Measurements from ENCODE around the gene TARS2. TPM values are rescaled to one million over a fixed set of nuclear protein-coding genes. Genes with fewer than 3 reads are reported as not detected.

TARS2 gene
- polyA plus RNA-seq, 3 donors = 12.0 to 14.7 (median 14.6) TPM

DNA sequence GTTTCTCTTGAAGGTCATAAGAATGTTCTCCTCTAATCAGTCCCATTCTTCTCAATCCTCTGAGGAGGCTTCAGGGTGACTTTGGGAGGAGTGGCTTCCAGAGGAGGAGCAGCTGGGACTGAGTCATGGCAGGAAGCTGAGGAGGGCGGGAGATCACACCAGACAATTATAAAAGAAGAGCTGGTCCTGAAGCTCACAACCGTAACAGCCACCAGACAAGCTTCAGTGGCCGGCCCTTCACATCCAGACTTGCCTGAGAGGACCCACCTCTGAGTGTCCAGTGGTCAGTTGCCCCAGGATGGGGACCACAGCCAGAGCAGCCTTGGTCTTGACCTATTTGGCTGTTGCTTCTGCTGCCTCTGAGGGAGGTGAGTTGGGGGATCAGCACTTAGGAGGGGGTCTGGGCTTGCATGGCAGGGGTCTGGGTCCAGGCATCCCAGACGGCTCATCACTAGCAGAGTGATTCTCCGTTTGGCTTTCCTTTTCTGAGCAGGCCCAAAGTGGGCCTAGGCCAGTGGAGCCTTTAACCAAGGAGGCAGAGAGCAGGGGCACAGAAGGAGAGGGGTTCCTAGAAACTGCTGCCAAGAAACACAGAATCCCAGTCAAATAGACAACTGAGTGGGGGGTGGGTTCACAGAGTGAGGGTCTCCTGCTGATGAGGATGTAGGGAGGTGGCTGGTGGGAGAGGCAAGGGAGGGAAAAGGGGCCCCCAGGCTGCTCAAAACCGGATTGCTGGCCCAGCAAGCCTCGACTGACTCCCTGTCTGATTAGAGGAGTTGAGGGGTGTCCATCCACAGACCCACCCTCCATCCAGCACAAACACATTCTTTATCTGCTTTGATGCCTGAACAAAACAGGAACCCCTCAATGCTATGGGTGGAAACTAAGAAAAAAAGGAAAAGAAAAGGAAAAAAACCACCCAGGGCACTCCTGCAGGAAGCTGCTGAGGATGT is 21.0 kb downstream of the TARS2 start, which contains the start of gene ECM1:
ECM1 (plus strand) TSS at position 198 of the 953 bp plus-strand sequence; CDS start at position 299, 101 bp downstream.
- Histone ChIP-seq H4K20me1 (ENCODE audit: insufficient read depth, low read length) (no peaks in the 10 kb centered on the region), H3K79me2 (ENCODE audit: insufficient read depth, low read length) (no peaks in the 10 kb centered on the region), H2AFZ (ENCODE audit: insufficient read depth, low read depth, low read length, poor library complexity, severe bottlenecking) (peak within 1 kb of the TSS; percentile 12), H3K4me1 (ENCODE audit: control insufficient read depth in 1 of 2, insufficient read depth in 2 of 2, low read length in 2 of 2) (peaks cover 4 to 17% of the 10 kb centered on the region in 2 donors), H3K27ac (ENCODE audit: low read depth in 1 of 2, low read length in 2 of 2) (no peak within 1 kb of the TSS), H3K4me3 (replicated peaks in 1 of 3; ENCODE audit: low read depth in 2 of 3, low read length in 3 of 3) (no peak within 1 kb of the TSS), H3K9ac (ENCODE audit: insufficient read depth, low read length, poor library complexity, severe bottlenecking) (no peak within 1 kb of the TSS), H3K36me3 (replicated peaks in 1 of 2; ENCODE audit: control insufficient read depth in 1 of 2, insufficient read depth in 2 of 2, low read length in 2 of 2) (peaks cover 33 to 36% of the 10 kb centered on the region in 2 donors), H3K4me2 (replicated peaks; ENCODE audit: extremely low read depth, low read length, poor library complexity, severe bottlenecking) (no peak within 1 kb of the TSS), H3K27me3 (ENCODE audit: control insufficient read depth in 2 of 2, insufficient read depth in 2 of 2, low read length in 2 of 2) (no peaks in the 10 kb centered on the region), H3K9me3 (replicated peaks in 1 of 2; ENCODE audit: control insufficient read depth in 1 of 2, insufficient read depth in 1 of 2, low read length in 2 of 2) (no peaks in the 10 kb centered on the region)
- Mint-ChIP-seq H3K9me3 (no peaks in the 10 kb centered on the region), H3K27me3 (ENCODE audit: low read depth in 3 of 3) (peaks cover 0 to 1% (median 0%) of the 10 kb centered on the region in 3 donors), H3K4me1 (peaks cover 14% of the 10 kb centered on the region), H3K27ac (peak within 1 kb of the TSS in 6 of 7 donors; percentile 28 to 80 (median 57)), H3K4me3 (no peak within 1 kb of the TSS), H3K36me3 (peaks cover 49% of the 10 kb centered on the region in 2 donors)
- intact Hi-C loops (cut with micrococcal nuclease) = loop anchor here in 1 of 2 donors (1.0 kb wide), 1 partner anchor 15 kb away; no protein-coding TSS in a partner anchor
- TF ChIP-seq CTCF (IDR thresholded peaks at IDR 0.05) = no peak
- peak; percentile 18 to 39 (median 37) for DNase-seq
- 54% methylated on average over 4 of the region's 7 CpGs for WGBS (ENCODE audit: insufficient coverage)

- Histone ChIP-seq H3K4me1 (ENCODE audit: control insufficient read depth in 1 of 2, insufficient read depth in 2 of 2, low read length in 2 of 2) (peaks cover 4 to 17% of the 10 kb centered on the region in 2 donors), H3K4me3 (replicated peaks in 1 of 3; ENCODE audit: low read depth in 2 of 3, low read length in 3 of 3) (no peak overlapping the region), H3K4me2 (replicated peaks; ENCODE audit: extremely low read depth, low read length, poor library complexity, severe bottlenecking) (no peak overlapping the region), H2AFZ (ENCODE audit: insufficient read depth, low read depth, low read length, poor library complexity, severe bottlenecking) (no peak overlapping the region), H3K9me3 (replicated peaks in 1 of 2; ENCODE audit: control insufficient read depth in 1 of 2, insufficient read depth in 1 of 2, low read length in 2 of 2) (no peaks in the 10 kb centered on the region), H4K20me1 (ENCODE audit: insufficient read depth, low read length) (no peaks in the 10 kb centered on the region), H3K27ac (ENCODE audit: low read depth in 1 of 2, low read length in 2 of 2) (no peak overlapping the region), H3K36me3 (replicated peaks in 1 of 2; ENCODE audit: control insufficient read depth in 1 of 2, insufficient read depth in 2 of 2, low read length in 2 of 2) (peaks cover 31% of the 10 kb centered on the region in 2 donors), H3K27me3 (ENCODE audit: control insufficient read depth in 2 of 2, insufficient read depth in 2 of 2, low read length in 2 of 2) (no peaks in the 10 kb centered on the region), H3K9ac (ENCODE audit: insufficient read depth, low read length, poor library complexity, severe bottlenecking) (no peak overlapping the region), H3K79me2 (ENCODE audit: insufficient read depth, low read length) (no peaks in the 10 kb centered on the region)
- Mint-ChIP-seq H3K36me3 (peaks cover 44 to 45% of the 10 kb centered on the region in 2 donors), H3K27ac (peak overlapping the region in 2 of 7 donors; percentile 10 to 13), H3K27me3 (ENCODE audit: low read depth in 3 of 3) (peaks cover 0 to 1% (median 0%) of the 10 kb centered on the region in 3 donors), H3K4me1 (peaks cover 15% of the 10 kb centered on the region), H3K4me3 (no peak overlapping the region), H3K9me3 (no peaks in the 10 kb centered on the region)
- no peak for TF ChIP-seq CTCF (IDR thresholded peaks at IDR 0.05)
- intact Hi-C loops (cut with micrococcal nuclease) = loop anchor here in 1 of 2 donors (1.0 kb wide), 1 partner anchor 16 kb away; no protein-coding TSS in a partner anchor
- no peak for DNase-seq
- WGBS (ENCODE audit: insufficient coverage) = no CpG with 5 or more reads among the region's 4 CpGs
Measured at GRCh38 chr1:150508982-150509381, 21.8 kb downstream of the TARS2 start.

Data from CD14-positive monocyte (primary cell).